CD14-positive monocyte (primary cell): ENCODE results near the gene CFAP92. TPM values are rescaled to one million over a fixed set of nuclear protein-coding genes. Genes with fewer than 3 reads are reported as not detected.

Experiments used
- DNase-seq, 3 donors: peaks; one replicate each; pipeline ENCODE4 v3.0.0-alpha.2; 2011 to 2022
- H2AFZ ChIP-seq: 2 replicates; pipeline ENCODE4 v1.6.0; 2012; ENCODE audit warnings: mild to moderate bottlenecking, low read depth, low read length, inconsistent platforms; ENCODE audit not compliant: insufficient read depth, poor library complexity, severe bottlenecking
- H3K27ac ChIP-seq, 2 donors: 1 replicate in 1 of 2; 2 replicates in 1 of 2; pipeline ENCODE4 v1.5.1; 2012 to 2013; ENCODE audit warnings: low read length in 2 of 2, control low read depth in 1 of 2, inconsistent platforms in 1 of 2, low read depth in 1 of 2, mild to moderate bottlenecking in 1 of 2
- H3K27me3 ChIP-seq, 2 donors: one replicate each; pipeline versions ENCODE4 v1.6.0 to v1.6.1; 2011 to 2013; ENCODE audit warnings: low read length in 2 of 2; ENCODE audit not compliant: control insufficient read depth in 2 of 2, insufficient read depth in 2 of 2
- H3K36me3 ChIP-seq, 2 donors: replicated peaks in 1 of 2; 1 replicate in 1 of 2; 2 replicates in 1 of 2; pipeline versions ENCODE4 v1.5.1 to v1.6.1; 2012 to 2013; ENCODE audit warnings: low read length in 2 of 2, control low read depth in 1 of 2, inconsistent platforms in 1 of 2, mild to moderate bottlenecking in 1 of 2; ENCODE audit not compliant: insufficient read depth in 2 of 2, control insufficient read depth in 1 of 2
- H3K4me1 ChIP-seq, 2 donors: 1 replicate in 1 of 2; 2 replicates in 1 of 2; pipeline versions ENCODE4 v1.5.1 to v1.6.1; 2012 to 2013; ENCODE audit warnings: low read length in 2 of 2, control low read depth in 1 of 2, inconsistent platforms in 1 of 2, mild to moderate bottlenecking in 1 of 2, moderate library complexity in 1 of 2; ENCODE audit not compliant: insufficient read depth in 2 of 2, control insufficient read depth in 1 of 2
- H3K4me2 ChIP-seq: replicated peaks from 2 replicates; pipeline ENCODE3; 2012; ENCODE audit warnings: low read length, moderate library complexity, mild to moderate bottlenecking; ENCODE audit not compliant: poor library complexity, severe bottlenecking; ENCODE audit errors: extremely low read depth
- H3K4me3 ChIP-seq, 3 experiments: fragments of 200-600 bp in 1 of 3; sonication (generic) in 1 of 3; replicated peaks in 1 of 3; 1 replicate in 2 of 3; 2 replicates in 1 of 3; pipeline ENCODE4 v1.5.1; 2011 to 2013; ENCODE audit warnings: low read length in 3 of 3, mild to moderate bottlenecking in 3 of 3, control low read depth in 2 of 3, low read depth in 2 of 3, inconsistent platforms in 1 of 3, moderate library complexity in 1 of 3
- H3K79me2 ChIP-seq: 2 replicates; pipeline ENCODE4 v1.6.0; 2012; ENCODE audit warnings: mild to moderate bottlenecking, control low read depth, inconsistent platforms, low read length, moderate library complexity; ENCODE audit not compliant: insufficient read depth
- H3K9ac ChIP-seq: 2 replicates; pipeline ENCODE4 v1.6.0; 2017; ENCODE audit warnings: low read length, mild to moderate bottlenecking; ENCODE audit not compliant: insufficient read depth, poor library complexity, severe bottlenecking
- H3K9me3 ChIP-seq, 2 donors: replicated peaks in 1 of 2; 1 replicate in 1 of 2; 2 replicates in 1 of 2; pipeline versions ENCODE4 v1.5.1 to v1.6.1; 2012 to 2013; ENCODE audit warnings: low read length in 2 of 2, control low read depth in 1 of 2; ENCODE audit not compliant: control insufficient read depth in 1 of 2, insufficient read depth in 1 of 2
- H4K20me1 ChIP-seq: 2 replicates; pipeline ENCODE4 v1.6.0; 2012; ENCODE audit warnings: mild to moderate bottlenecking, low read length, control low read depth, moderate library complexity; ENCODE audit not compliant: insufficient read depth
- H3K27ac Mint-ChIP-seq, 7 donors: one replicate each; pipeline ENCODE4 v1.8.0; 2020; ENCODE audit warnings: mild to moderate bottlenecking in 7 of 7, mixed read lengths in 7 of 7, moderate library complexity in 6 of 7, inconsistent platforms in 2 of 7
- H3K27me3 Mint-ChIP-seq, 3 donors: one replicate each; pipeline ENCODE4 v1.8.0; 2021 to 2022; ENCODE audit warnings: low read depth in 3 of 3, mild to moderate bottlenecking in 3 of 3, mixed read lengths in 3 of 3, moderate library complexity in 3 of 3, inconsistent platforms in 1 of 3
- H3K36me3 Mint-ChIP-seq, 2 donors: one replicate each; pipeline ENCODE4 v1.8.0; 2020; ENCODE audit warnings: mixed read lengths in 2 of 2, inconsistent platforms in 1 of 2, mild to moderate bottlenecking in 1 of 2
- H3K4me1 Mint-ChIP-seq: one replicate; pipeline ENCODE4 v1.8.0; 2020; ENCODE audit warnings: mild to moderate bottlenecking, mixed read lengths
- H3K4me3 Mint-ChIP-seq, 2 donors: one replicate each; pipeline ENCODE4 v1.8.0; 2020; ENCODE audit warnings: mild to moderate bottlenecking in 2 of 2, mixed read lengths in 2 of 2, moderate library complexity in 1 of 2
- H3K9me3 Mint-ChIP-seq, 7 donors: one replicate each; pipeline ENCODE4 v1.8.0; 2020 to 2022; ENCODE audit warnings: mixed read lengths in 7 of 7, mild to moderate bottlenecking in 6 of 7, moderate library complexity in 6 of 7, inconsistent platforms in 2 of 7
- CTCF ChIP-seq: fragments of 200-600 bp; IDR thresholded peaks from one replicate; pipeline ENCODE4 v1.8.0; 2022; ENCODE audit warnings: antibody characterized with exemption, mild to moderate bottlenecking
- WGBS: methylation state at CpG from one replicate; pipeline ENCODE4 v1.1.5; 2013; ENCODE audit warnings: missing lambda C conversion rate; ENCODE audit not compliant: insufficient coverage; 5-methylcytosine and 5-hydroxymethylcytosine counted together
- intact Hi-C, 2 donors: fragments of 100-400 bp; cut with micrococcal nuclease; formaldehyde crosslinking; loops; one replicate each; pipeline versions ENCODE4 v1.15.0 to v1.15.1; 2023
- polyA plus RNA-seq, 3 donors: library from polyadenylated mRNA; depleted of rRNA in 1 of 3; unstranded in 2 of 3; stranded (reverse) in 1 of 3; fragments of 300-500 nt in 2 of 3; fragments of >200 nt in 1 of 3; fragmentation: Illumina TruSeq in 2 of 3; gene quantifications; 1 replicate in 2 of 3; 2 replicates in 1 of 3; pipeline ENCODE4 v1.2.3, GENCODE V29; 2012 to 2021

CFAP92 gene
- polyA plus RNA-seq, 3 donors, result 0.12 to 0.50 (median 0.19) TPM

GRCh38 chr3:128987302-128988100 lies 6.4 kb downstream of the CFAP92 start:
- WGBS, result 93% methylated on average over 8 of the region's 15 CpGs
- Histone ChIP-seq H2AFZ (no peak overlapping the region), H4K20me1 (no peaks in the 10 kb centered on the region), H3K79me2 (no peaks in the 10 kb centered on the region), H3K27ac (no peak overlapping the region), H3K4me1 (peaks cover 7 to 10% of the 10 kb centered on the region in 2 donors), H3K9me3 (no peaks in the 10 kb centered on the region), H3K36me3 (no peaks in the 10 kb centered on the region), H3K9ac (no peak overlapping the region), H3K4me2 (no peak overlapping the region), H3K4me3 (no peak overlapping the region), H3K27me3 (no peaks in the 10 kb centered on the region)
- peaks cover 0 to 2% of the 10 kb centered on the region in 2 donors for H3K36me3 Mint-ChIP-seq
- H3K27ac Mint-ChIP-seq, result no peak overlapping the region
- peaks cover 8% of the 10 kb centered on the region for H3K4me1 Mint-ChIP-seq
- intact Hi-C loops, result no loop called here
- H3K9me3 Mint-ChIP-seq, result peaks cover 0 to 2% (median 0%) of the 10 kb centered on the region in 7 donors
- DNase-seq, result no peak
- no peak for TF ChIP-seq CTCF
- no peak overlapping the region for H3K4me3 Mint-ChIP-seq
- peaks cover 0 to 5% (median 0%) of the 10 kb centered on the region in 3 donors for H3K27me3 Mint-ChIP-seq

- 86% methylated on average over 2 of the region's 3 CpGs for WGBS
Observed at GRCh38 chr3:128984596-128984995, 9.3 kb downstream of the CFAP92 start.

More at GRCh38 chr3:128984596-128984995, 9.3 kb downstream of the CFAP92 start:
- no peaks in the 10 kb centered on the region for H3K27me3 Mint-ChIP-seq
- H3K79me2 ChIP-seq, result no peaks in the 10 kb centered on the region
- H3K9me3 Mint-ChIP-seq, result no peaks in the 10 kb centered on the region
- no peaks in the 10 kb centered on the region for H3K27me3 ChIP-seq
- H3K4me3 Mint-ChIP-seq, result no peak overlapping the region
- no peaks in the 10 kb centered on the region for H3K9me3 ChIP-seq
- no peak overlapping the region for H3K27ac Mint-ChIP-seq
- no peak overlapping the region for H3K4me2 ChIP-seq
- DNase-seq, result no peak
- intact Hi-C loops, result no loop called here
- no peak overlapping the region for H3K4me3 ChIP-seq
- no peaks in the 10 kb centered on the region for H4K20me1 ChIP-seq
- H3K4me1 Mint-ChIP-seq, result no peaks in the 10 kb centered on the region
- H3K9ac ChIP-seq, result no peak overlapping the region
- no peaks in the 10 kb centered on the region for H3K4me1 ChIP-seq
- no peak overlapping the region for H2AFZ ChIP-seq
- TF ChIP-seq CTCF, result no peak
- H3K27ac ChIP-seq, result no peak overlapping the region
- H3K36me3 Mint-ChIP-seq, result no peaks in the 10 kb centered on the region
- no peaks in the 10 kb centered on the region for H3K36me3 ChIP-seq
